GM21825 (cell line): ENCODE measurements around the gene CPED1.
"Not testable (repeated sequence)": the region's sequence is repeated elsewhere in the genome, so short reads cannot be mapped to it uniquely, and the experiment has no call there.

Source experiments
- ATAC-seq: cut with Tn5 transposase; IDR thresholded peaks from one replicate; pipeline ENCODE4 v1.9.1; 2021; ENCODE audit warnings: mild to moderate bottlenecking, moderate library complexity; ENCODE audit not compliant: unreplicated experiment

The CPED1 gene

GRCh38 chr7:120996333-120996987 is 7.9 kb downstream of the CPED1 start:
- ATAC-seq, result peak; percentile 59

GRCh38 chr7:120996988-120997345 is 8.5 kb downstream of the CPED1 start:
- peak; percentile 38 for ATAC-seq

GRCh38 chr7:120997882-120998474 is 9.5 kb downstream of the CPED1 start:
- no peak for ATAC-seq

- ATAC-seq, result no peak
Observed at GRCh38 chr7:120998520-120998919, 10.0 kb downstream of the CPED1 start.

GRCh38 chr7:120998996-120999565 is 10.6 kb downstream of the CPED1 start:
- no peak for ATAC-seq

GRCh38 chr7:121000081-121000983 is 11.8 kb downstream of the CPED1 start:
- ATAC-seq, result no peak

GRCh38 chr7:121001234-121001906 is 12.9 kb downstream of the CPED1 start:
- ATAC-seq, result no peak

- no peak for ATAC-seq
Observed at GRCh38 chr7:121002048-121002756, 13.7 kb downstream of the CPED1 start.

- ATAC-seq, result no peak
Observed at GRCh38 chr7:121002757-121003200, 14.3 kb downstream of the CPED1 start.

GRCh38 chr7:121003986-121004685 is 15.6 kb downstream of the CPED1 start:
- ATAC-seq, result no peak

GRCh38 chr7:121005058-121005457 is 16.5 kb downstream of the CPED1 start:
- ATAC-seq, result not testable (repeated sequence)

- no peak for ATAC-seq
Observed at GRCh38 chr7:121005996-121006584, 17.6 kb downstream of the CPED1 start.

- no peak for ATAC-seq
Observed at GRCh38 chr7:121006711-121007315, 18.3 kb downstream of the CPED1 start.

- ATAC-seq, result no peak
Observed at GRCh38 chr7:121008816-121009215, 20.3 kb downstream of the CPED1 start.

GRCh38 chr7:121011401-121011800 is 22.9 kb downstream of the CPED1 start:
- ATAC-seq, result no peak

- no peak for ATAC-seq
Observed at GRCh38 chr7:121012170-121012874, 23.8 kb downstream of the CPED1 start.

GRCh38 chr7:121012919-121013318 is 24.4 kb downstream of the CPED1 start:
- no peak for ATAC-seq

GRCh38 chr7:121015560-121015959 is 27.0 kb downstream of the CPED1 start:
- no peak for ATAC-seq
